NOMO-1 (cell line): ENCODE measurements around the gene SMAP1.

Source experiments
- DNase-seq, 2 experiments: peaks; one replicate each; lab custom pipeline; 2025; ENCODE audit not compliant: unreplicated experiment in 2 of 2; lab: John Stamatoyannopoulos, UW

Gene SMAP1

GRCh38 chr6:70838907-70839285 lies 171.2 kb downstream of the SMAP1 start:
- DNase-seq, result no peak

- DNase-seq, result no peak
These were observed 171.9 kb downstream of the SMAP1 start for GRCh38 chr6:70839286-70840266.

DNA sequence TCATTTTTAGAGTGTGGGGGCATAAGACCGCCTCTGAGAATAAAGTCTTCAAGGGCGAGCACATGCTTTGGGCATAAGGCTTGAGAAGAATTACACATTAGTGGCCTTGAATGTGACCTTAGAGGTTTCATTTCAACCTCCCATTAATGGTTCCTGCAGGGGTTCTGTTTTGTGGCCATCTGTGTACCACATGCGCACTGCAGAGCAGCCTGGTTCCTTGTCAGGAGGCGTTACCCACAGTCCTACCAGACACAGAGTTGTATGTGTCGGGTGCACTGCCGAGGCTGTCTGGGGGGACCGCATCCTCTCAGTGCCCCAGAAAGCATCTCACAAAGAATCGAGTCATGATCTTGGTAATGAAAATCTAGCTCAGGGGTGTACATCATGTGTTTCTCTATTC lies 173.4 kb downstream of the SMAP1 start:
- no peak for DNase-seq

DNA sequence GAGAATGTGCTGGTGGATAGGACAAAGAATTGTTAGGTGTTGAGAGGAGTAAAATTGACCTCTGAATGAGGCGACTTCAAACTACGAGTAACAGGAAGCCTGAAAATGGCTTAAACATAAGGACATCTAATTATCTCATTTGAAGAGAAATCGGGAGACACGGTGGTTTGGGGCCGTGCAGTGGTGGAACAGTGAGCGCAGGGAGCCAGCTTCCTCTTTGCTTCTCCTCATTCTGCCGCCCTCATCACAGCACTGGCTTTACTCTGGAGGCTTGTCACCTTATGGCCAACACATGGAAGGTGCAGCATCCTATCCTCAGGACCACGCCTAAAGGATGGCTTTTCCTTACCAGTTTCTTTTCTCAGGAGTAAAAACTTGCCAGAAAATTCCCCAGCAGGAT lies 174.9 kb downstream of the SMAP1 start:
- no peak for DNase-seq

DNA sequence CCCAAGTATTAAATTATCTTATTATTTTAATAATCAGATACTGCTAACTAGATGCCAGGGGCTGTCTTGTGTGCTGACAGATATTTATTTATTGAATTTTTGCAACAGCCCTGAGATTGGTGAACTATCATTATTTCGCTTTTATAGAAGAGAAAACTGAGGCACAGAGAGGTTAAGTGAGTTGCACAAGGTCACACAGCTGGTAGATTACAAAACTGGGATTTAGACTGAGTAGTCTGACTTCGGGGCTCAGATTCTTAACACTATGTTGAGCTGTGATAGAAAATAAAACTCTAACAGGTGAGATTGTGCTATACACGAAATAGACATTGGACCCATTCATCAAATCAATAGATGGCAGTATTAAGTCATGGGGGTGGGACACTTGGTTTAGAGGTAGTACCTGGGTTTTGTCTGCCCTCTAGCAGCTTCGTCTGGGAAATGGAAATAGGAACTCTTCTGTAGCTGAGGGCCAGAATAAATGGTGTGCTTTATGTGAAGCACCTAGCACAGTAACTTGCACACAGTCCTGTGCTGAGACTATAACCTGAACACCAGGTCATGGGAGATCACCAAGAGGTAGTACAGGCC lies 175.7 kb downstream of the SMAP1 start:
- DNase-seq, result no peak

DNA sequence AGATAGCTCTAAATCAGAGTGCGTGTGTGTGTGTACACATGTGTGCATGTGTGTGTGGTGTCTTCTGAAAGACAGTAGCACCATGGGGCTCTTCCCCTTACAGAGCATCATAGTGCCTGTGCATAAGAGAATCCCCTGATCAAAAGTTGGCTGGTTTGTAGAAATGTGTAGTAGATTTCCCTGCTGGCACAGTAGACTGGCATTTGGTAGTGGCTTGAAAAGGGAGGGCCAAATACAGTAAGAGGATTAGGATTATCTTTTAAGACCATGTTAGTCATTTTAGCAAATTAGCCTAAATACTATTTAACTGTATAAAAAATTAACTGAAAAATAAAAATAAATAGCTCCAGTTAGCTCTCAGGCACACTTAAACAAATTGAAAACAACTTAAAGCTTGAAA lies 176.6 kb downstream of the SMAP1 start:
- DNase-seq, result no peak

DNA sequence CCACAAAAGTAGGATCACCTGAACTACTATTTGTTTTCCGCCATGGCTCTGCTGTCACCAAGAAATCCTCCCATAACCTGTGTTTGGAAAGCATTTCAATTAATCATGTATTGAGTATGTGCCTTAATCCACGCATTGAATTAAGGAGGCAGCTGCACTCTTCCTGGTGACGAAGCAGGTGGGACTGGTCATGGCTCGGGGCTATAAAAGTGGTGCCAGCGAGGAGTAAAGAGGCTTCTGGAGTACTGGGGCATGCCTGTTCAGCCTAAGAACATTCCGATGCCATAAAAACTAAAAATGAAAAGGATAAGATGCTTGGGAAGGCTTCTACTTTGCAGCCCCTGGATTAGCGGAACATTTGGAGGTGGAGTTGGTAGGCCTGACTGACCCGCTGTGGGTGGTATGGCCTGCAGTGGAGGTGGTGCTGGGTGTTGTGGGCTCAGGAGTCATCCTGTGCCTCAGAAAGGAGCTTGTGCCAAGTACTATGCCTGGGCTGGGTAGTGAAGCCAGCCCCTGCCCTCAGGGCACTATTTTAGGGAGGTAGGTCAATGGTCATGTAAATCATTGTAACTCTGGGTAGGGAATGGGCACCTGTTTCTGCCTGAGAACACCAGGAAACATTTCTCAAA lies 178.6 kb downstream of the SMAP1 start:
- no peak for DNase-seq

DNA sequence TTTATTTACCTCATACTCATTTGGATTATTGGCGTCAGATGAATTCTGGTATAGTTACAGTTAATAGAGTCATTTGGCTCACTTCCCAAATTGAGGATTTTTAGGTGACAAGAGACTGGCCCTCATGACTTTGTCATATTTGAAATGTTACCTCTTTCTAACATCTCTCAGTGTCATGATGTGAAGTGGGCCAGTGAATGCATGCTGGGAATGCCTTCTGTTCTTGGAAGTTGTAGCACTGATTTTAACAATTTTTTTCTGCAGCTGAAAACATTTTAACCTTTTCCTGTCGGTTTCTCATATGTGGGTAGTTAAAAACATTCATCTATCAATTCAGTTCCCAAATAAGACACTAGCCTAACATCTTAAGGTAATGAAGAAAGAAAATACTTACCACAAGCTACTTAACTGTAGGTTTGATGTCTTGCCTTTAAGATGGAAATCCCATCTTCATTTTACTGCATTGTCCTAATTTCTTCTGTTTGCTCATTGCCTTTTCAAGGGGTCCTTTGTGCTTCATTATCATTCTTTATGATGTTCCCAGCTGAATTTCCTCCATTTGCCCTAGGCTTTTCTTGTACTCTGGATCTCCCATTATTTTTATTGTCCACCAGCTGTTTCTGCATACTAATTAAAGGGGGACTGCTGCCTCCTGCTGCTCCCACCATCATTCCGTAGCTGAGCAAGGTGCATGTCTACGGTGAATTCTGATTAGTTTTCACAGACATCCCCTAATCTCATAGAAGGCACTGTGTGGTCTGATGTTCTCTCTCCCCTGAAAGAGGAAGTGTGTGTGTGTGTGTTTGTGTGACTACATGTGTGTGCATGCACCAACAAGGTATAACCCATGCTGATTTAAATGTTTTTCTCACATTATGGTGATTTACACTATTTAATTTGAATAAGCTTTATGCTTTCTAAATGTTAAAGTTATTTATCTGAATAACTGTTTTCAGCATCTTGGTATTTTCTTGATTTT lies 179.7 kb downstream of the SMAP1 start:
- DNase-seq, result no peak

- no peak for DNase-seq
These were observed 181.8 kb downstream of the SMAP1 start for GRCh38 chr6:70849348-70850069.

DNA sequence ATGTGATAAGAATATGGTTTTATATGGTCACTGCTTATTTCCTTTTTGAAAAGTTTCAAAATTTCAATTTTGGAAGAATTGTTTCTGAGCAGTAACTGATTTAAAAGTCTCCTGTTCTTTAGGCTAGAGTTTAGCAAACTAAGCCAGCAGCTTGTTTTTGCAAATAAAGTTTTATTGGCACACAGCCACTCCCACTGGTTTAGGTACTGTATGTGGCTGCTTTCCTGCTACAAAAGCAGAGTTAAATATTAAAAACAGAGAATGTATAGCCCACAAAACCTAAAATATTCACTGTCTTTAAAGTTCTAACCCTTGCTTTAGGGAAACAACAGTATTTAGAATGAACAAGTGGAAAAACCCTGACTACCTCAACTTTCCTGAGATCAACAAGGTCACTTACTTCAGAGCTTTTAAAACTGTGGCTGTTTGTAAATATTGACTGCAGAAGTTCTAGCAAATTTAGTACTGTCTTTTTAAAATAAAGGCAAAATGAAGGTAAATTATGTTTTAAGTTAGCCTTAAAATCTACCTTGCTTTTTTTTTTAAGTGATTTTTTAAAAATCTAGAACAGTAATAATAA lies 185.1 kb downstream of the SMAP1 start:
- no peak for DNase-seq

DNA sequence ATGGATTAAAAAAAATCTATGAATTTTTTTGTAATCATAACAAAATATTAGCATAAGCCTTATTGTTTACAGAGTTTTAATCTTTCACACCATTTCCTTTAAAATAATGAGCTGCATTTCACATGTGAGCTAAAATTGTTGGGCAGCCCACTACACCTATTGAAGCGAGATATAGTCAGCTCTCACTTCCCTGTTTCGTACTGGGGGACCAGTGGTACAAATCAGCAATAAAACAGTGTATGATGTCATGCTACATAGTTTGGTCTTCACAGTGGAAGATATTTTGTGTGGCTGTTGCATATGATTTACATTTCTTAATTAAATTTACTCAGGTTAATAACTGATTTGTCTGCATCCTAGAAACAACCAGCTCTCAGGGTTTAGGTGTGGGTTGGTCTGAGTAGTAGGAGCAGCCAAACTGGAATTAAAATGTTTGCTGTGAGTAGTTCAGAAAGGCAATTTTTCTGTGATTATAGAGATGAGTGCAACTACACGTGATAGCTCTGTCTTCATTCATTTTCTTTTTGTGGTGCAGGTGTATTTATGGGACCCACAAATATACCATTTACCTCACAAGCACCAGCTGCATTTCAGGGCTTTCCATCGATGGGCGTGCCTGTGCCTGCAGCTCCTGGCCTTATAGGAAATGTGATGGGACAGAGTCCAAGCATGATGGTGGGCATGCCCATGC lies 189.8 kb downstream of the SMAP1 start:
- DNase-seq, result no peak

- no peak for DNase-seq
These were observed 192.4 kb downstream of the SMAP1 start for GRCh38 chr6:70860045-70860444.

DNA sequence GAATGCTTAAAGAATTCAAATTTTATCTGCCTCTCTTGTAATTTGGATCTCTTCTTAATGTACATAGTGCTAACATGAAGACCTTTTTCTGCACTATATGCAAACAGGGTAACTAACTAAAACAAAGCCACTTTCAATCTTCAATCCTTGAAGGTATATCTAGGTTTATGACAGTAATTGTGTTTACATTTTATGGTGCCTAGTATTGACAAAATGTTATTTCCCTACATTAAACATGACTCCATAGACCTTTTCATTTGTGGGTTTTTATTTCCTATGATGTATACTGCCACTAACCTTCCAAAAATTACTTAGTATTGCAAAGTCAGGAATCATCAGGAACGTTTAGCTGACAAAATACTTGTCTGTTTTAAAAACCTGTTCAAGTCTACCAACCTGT lies 193.2 kb downstream of the SMAP1 start:
- no peak for DNase-seq

GRCh38 chr6:70863343-70863742 lies 195.7 kb downstream of the SMAP1 start:
- no peak for DNase-seq

DNA sequence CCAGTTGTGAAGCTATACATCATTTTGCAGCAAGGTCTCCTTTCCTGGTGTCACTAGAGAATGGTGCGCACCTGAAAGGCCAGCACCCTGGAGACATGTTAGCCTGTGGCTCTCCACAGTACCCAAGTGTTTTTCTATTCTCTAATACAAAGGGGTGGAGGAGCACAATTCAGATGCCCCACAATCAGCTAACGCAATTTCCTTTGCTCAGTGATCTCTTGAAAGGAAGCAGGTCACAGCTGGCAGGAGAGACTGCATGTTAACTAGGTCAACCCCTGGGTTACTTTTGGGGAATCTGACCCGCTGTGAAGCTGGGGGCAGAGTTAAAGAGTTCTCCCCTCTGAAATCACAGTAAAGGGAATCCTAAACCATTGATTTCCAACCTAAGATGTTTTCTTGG lies 196.7 kb downstream of the SMAP1 start:
- DNase-seq, result no peak

GRCh38 chr6:70872469-70872868 lies 204.8 kb downstream of the SMAP1 start:
- no peak for DNase-seq

- no peak for DNase-seq
These were observed 206.7 kb downstream of the SMAP1 start for GRCh38 chr6:70874181-70874913.

GRCh38 chr6:70879496-70879895 lies 211.8 kb downstream of the SMAP1 start:
- no peak for DNase-seq
